Mesenteric fat pad (tissue), 1 donor: ENCODE measurements around the gene KSR2. TPM values are rescaled to one million over a fixed set of nuclear protein-coding genes. Genes with fewer than 3 reads are reported as not detected.

Experiments used
- DNase-seq: peaks from one replicate; pipeline ENCODE4 v3.0.0-alpha.2; 2020; ENCODE audit warnings: low spot score
- total RNA-seq: library from RNA; stranded (reverse); fragmentation: NEBNext Ultra II Directional; extraction: Animal tissue kit (Norgen Biotek cat#: 25700); gene quantifications from one replicate; pipeline ENCODE4 v1.2.1, GENCODE V29; 2021
- donor health status: DM: yes; HTN: yes; CAD: no.

KSR2 gene
- total RNA-seq, 1 donor from 2014 or later = not detected

- DNase-seq = no peak
Observed at GRCh38 chr12:117540011-117540410, 428.8 kb downstream of the KSR2 start.

GRCh38 chr12:117538926-117539325 lies 429.9 kb downstream of the KSR2 start:
- DNase-seq = no peak

DNA sequence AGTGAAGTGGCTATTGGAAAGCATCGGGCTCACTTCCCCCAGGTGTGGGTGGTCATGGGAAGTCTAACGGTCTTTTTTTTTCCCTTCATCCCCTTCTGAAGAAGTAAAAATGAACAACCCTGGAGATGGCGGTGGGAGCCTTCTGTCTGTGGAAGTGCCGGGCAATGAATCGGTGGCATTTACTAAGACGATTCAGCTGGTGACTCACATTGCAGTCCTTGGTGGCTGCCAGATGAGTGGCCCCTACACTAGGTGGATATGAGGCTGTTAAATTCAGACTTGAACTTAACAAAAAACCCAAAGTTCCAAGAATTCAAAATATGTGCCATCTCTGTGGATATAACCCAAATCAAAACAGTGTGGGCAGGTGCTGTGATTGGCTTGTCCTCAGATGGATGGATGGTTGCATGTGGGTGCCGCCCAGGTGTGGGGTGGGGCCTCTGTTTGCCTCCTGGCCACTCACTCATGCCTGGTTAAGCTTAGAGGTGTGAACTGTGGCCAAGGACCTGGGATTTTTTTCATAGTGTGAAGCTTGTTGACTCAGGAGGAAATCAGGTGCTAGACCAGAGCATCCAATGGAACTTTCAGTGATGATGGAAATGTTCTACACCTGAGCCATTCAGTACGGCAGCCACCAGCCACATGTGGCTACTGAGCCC lies 430.6 kb downstream of the KSR2 start:
- DNase-seq = no peak

GRCh38 chr12:117533687-117534086 lies 435.1 kb downstream of the KSR2 start:
- DNase-seq = no peak

GRCh38 chr12:117530796-117531195 lies 438.0 kb downstream of the KSR2 start:
- DNase-seq = no peak

DNA sequence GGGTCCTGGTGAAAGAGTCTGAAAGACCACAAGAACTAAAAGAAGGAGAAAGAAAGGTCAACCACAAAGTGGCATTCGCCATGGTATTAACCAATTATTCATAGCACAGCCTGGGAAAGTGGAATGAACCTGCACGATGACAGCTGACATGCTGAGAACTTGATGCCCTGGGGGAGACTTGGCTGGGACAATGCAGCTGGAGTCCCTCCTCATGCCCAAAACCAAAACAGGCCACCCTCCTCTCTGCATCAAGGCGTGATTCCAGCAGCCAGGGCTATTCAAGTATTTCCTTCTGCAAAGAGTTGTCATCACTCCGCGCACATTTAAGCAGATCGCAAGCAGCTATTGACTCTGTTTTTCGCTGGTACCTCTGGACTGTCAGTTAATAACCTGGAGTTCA lies 440.3 kb downstream of the KSR2 start:
- DNase-seq = no peak

DNA sequence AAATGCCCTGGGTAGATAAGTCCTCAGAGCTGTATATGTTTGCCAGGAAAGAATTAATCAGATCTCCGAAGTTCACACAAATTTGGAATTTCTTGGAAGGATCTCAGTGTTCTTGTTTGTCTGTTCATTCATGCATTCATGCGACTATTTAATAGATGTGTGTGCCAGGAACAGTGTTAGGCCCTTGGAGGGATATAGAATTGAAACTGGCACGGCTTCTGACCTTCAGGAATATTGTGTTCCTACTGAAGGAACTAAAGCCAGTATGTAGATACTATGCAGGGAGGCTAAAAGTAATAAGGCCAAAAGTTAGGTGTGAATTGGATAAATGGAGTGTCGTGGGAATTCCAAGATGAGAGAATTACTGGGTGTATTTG lies 441.3 kb downstream of the KSR2 start:
- DNase-seq = no peak

DNA sequence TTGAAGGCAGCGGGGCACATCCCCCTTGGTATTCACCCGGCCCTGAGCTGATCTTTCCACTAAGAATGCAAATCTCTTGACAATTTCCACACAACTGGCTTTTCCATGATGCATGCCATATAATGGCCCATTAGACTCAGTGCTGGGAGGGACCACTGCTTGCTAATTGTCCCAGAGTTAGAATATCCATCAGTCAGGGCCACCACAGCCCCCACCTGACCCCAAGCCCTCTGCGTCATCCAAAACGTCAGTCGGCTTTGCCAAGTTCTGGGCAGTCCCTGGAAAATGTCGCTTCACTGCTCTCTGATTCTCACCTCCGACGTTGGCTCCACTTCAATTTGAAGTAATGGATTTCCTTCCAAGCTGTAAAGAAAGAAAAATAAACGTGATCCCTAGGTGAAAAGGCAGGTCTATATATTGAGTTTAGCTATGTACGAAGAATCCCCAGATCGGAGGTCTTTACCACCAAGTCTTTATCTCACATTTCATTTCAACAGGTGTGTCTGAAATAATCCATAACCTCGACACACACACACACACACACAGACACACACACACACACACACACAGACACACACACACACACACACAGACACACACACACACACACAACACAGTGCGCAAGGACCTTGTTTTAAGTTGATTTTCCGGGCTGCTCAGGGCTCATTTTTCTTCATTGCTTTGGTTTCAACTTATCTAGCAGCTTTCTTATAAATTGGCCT lies 441.9 kb downstream of the KSR2 start:
- DNase-seq = no peak

- DNase-seq = no peak
Observed at GRCh38 chr12:117525766-117526165, 443.0 kb downstream of the KSR2 start.

DNA sequence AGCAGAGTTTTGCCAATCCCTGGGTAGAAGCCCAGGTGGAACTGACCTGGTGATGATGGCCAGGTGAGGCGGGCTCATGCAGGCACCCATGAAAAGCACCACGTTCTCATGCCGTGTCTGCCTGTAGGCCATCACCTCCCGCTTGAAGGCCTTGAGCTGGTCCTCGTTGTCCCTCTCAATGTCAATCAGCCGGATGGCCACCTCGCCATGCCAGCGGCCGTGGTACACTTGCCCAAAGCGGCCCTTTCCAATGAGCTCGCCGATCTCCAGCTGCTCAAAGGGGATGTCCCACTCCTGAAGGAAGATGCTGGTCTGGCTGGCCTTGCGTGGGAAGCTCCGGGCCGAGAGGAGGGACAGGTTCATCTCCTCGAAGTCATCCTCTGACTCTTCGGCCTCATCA lies 444.0 kb downstream of the KSR2 start:
- no peak for DNase-seq

GRCh38 chr12:117523971-117524370 lies 444.8 kb downstream of the KSR2 start:
- no peak for DNase-seq

GRCh38 chr12:117522559-117522958 lies 446.2 kb downstream of the KSR2 start:
- DNase-seq = no peak

DNA sequence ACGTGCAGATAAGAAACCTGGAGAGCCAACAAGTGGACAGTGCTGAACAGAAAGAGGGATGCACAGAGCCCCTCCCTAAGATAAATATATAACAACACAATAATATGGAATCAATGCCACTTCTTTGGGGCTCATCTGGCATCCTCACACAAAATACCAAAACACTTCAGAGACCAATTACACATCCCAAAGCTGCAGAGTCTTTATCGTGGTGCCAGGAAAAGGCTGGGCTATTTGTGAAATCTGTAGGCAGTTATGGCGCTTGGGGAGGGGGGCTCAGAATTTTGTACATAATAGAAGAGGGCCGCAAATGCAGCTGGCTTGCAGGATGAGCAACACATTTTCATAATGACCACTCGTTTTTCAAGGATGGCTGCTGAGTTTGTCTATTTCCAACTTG lies 446.9 kb downstream of the KSR2 start:
- DNase-seq = no peak

DNA sequence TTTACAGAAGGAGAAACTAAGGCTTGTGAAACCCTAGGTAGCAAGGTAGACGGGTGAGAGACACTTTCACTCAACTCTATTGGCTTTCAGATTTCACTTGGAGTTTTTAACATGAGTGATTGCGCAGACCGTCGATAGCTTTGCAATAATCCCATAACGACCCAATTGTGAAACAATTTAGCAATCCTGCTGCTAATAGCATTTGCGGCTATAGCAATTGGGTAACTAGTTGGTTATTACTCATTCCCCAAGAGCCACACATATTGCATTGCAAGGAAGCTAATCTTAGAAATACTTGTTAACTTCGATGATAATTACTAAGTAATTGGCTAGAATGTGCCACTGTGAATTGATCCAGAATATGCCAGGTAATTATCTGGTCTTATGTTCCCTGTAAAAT lies 447.4 kb downstream of the KSR2 start:
- DNase-seq = no peak

- DNase-seq = no peak
Observed at GRCh38 chr12:117518594-117519270, 450.1 kb downstream of the KSR2 start.

GRCh38 chr12:117517219-117517739 lies 451.5 kb downstream of the KSR2 start:
- no peak for DNase-seq

DNA sequence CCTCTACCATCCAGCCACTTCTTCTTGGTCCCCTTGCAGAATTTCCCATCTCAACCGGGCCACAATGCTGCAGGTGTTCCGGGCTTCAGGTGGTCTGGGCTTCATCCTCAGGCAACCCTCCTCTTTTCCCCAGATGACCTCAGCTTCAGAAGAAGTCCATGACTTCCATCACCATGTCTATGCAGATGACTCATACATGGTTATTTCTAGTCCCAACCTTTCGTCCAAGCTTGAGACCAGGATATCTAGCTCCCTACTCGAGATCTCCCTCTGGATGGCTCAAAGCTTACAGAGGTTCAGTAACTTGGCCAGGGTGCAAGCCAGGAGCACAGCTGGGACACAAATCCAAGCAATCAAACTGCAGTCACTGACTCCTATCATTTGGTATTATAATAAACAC lies 452.8 kb downstream of the KSR2 start:
- no peak for DNase-seq

GRCh38 chr12:117514016-117514415 lies 454.8 kb downstream of the KSR2 start:
- DNase-seq = no peak

DNA sequence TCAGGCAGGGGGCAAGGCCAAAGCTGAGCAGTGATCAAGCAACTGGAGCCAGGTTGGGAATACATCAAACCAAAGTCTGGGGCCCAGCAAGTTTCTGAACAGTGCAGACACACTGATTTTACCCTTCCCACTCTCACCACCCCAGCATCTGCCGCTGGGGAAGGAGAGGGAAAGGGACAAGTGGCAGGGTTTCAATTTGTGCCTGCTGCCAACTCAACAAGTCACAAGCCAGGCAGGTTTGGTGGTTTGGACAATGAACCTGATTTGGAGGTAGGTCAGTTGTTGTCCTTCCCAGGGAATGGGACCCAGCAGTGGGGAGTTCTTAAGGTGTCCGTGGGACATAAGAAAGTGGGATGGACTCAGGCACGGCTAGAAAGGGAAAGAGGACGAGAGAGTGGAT lies 455.4 kb downstream of the KSR2 start:
- DNase-seq = no peak

DNA sequence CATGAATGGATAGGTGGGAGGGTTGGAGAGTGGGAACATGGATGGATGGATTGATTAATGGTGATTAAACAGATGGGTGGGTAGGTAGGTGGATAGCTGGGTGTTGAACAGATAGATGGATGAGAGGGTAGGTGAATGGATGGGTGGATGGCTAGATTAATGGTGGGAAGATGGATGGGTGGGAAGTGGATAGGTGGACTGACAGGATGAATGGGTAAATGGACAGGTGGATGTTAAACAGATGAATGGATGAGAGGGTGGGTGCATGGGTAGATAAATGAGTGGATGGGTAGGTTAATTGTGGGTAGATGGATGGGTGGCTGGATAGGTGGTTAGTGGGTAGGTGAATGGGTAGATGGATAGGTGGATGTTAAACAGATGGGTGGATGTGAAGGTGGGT lies 460.3 kb downstream of the KSR2 start:
- no peak for DNase-seq

- no peak for DNase-seq
Observed at GRCh38 chr12:117507548-117507947, 461.2 kb downstream of the KSR2 start.

DNA sequence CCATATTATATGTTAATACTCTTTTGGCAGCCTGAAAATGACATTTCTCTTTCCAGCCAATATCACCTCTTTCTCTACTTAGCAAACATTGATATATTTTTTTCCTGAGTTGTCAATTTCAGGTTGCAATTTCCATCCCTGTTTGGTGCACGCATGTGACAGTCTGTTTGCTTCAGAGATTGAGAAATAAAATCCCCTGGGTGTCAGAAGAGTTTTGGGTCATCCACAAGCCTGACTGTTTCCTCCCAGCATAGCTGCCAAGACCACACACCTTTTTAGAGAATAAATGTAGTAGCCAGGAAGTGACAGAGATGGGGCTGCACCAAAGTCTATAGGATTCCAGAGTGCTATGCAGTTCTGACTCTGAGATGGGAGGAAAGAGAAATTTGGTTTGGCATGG lies 462.5 kb downstream of the KSR2 start:
- no peak for DNase-seq
